Measurements from ENCODE around the gene KCNQ1OT1. TPM values are rescaled to one million over a fixed set of nuclear protein-coding genes. Genes with fewer than 3 reads are reported as not detected.

Gene KCNQ1OT1
- total RNA-seq, 2 donors from 2014 or later, result 0.52 to 1.1 TPM

- H3K36me3 Mint-ChIP-seq, result no peaks in the 10 kb centered on the region
- H3K4me1 Mint-ChIP-seq (ENCODE audit: low read depth in 2 of 2), result peaks cover 0 to 4% of the 10 kb centered on the region in 2 donors
- no peak overlapping the region for H3K27ac Mint-ChIP-seq
- ATAC-seq, result peak in 1 of 2 donors; percentile 4
- no peak overlapping the region for H3K4me3 Mint-ChIP-seq
- peak; percentile 61 for DNase-seq (ENCODE audit: low spot score)
- H3K9me3 Mint-ChIP-seq, result no peaks in the 10 kb centered on the region
- H3K27me3 Mint-ChIP-seq, result no peaks in the 10 kb centered on the region
Measured at GRCh38 chr11:2565447-2566222, 134.2 kb downstream of the KCNQ1OT1 start.

- H3K27me3 Mint-ChIP-seq, result no peaks in the 10 kb centered on the region
- no peak overlapping the region for H3K4me3 Mint-ChIP-seq
- DNase-seq (ENCODE audit: low spot score) (peak; percentile 38), ATAC-seq (no peak)
- no peaks in the 10 kb centered on the region for H3K36me3 Mint-ChIP-seq
- H3K27ac Mint-ChIP-seq, result no peak overlapping the region
- peaks cover 0 to 4% of the 10 kb centered on the region in 2 donors for H3K4me1 Mint-ChIP-seq (ENCODE audit: low read depth in 2 of 2)
- H3K9me3 Mint-ChIP-seq, result no peaks in the 10 kb centered on the region
Measured at GRCh38 chr11:2564588-2565425, 135.0 kb downstream of the KCNQ1OT1 start.

GRCh38 chr11:2564008-2564530 lies 135.7 kb downstream of the KCNQ1OT1 start:
- Mint-ChIP-seq H3K9me3 (no peaks in the 10 kb centered on the region), H3K27ac (no peak overlapping the region), H3K4me1 (ENCODE audit: low read depth in 2 of 2) (peaks cover 0 to 2% of the 10 kb centered on the region in 2 donors), H3K4me3 (no peak overlapping the region), H3K36me3 (no peaks in the 10 kb centered on the region), H3K27me3 (no peaks in the 10 kb centered on the region)
- DNase-seq (ENCODE audit: low spot score) (peak; percentile 41), ATAC-seq (no peak)

DNA sequence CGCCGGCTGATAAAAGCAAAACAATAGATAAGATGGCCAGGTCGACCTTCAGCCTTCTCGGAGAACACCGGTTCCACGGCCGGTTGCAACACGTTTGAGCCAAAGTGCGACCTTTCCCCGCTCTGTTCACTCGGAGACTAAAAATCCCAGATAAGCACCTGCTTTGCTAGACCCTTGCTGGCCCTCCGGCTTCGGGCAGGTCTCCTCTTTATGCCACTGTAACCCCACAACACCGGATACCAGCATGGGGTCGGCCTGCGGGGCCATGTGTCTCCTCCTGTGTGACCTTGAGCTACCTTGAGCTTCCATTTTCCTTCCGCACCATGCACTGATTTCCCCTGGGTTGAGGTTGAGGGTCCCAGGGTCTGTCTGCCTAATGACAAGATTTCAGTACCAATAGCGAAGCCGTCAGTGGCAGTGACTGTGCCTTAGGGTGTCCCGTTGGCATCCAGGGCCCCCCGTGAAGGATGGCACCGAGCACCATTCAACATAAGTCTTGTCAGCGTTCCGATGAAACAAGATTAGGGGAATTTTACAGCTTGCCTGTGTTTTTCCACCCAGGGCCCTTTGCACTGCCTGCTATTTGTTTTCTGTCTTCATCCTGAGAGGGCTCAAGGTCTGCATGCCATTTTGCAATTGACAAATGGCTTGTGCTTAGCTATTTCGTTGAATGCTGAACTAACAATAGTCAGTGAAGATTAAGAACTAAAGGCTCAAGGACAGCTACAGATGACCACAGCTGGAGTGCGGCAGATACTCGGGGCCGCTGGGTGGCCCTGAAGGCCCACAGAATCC lies 136.4 kb downstream of the KCNQ1OT1 start:
- H3K9me3 Mint-ChIP-seq, result no peaks in the 10 kb centered on the region
- no peak overlapping the region for H3K27ac Mint-ChIP-seq
- H3K27me3 Mint-ChIP-seq, result no peaks in the 10 kb centered on the region
- no peak overlapping the region for H3K4me3 Mint-ChIP-seq
- H3K36me3 Mint-ChIP-seq, result no peaks in the 10 kb centered on the region
- DNase-seq (ENCODE audit: low spot score) (peak; percentile 35), ATAC-seq (no peak)
- H3K4me1 Mint-ChIP-seq (ENCODE audit: low read depth in 2 of 2), result no peaks in the 10 kb centered on the region

DNA sequence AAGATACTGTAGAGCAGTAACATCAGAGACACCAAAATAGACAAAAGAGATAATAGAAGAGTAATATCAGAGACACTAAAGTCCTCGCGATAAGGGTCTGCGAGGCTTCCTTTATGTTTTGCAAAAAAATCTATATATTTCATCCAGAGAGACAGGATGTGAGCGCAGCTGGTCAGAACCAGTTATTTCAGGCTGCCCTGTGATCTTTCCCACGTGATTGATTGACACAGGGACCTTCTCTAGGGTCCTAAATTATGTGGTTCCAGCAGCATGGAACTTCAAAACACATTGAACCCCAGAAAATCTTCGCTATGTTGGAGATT lies 136.9 kb downstream of the KCNQ1OT1 start:
- ATAC-seq, result no peak
- Mint-ChIP-seq H3K27ac (no peak overlapping the region), H3K9me3 (no peaks in the 10 kb centered on the region), H3K27me3 (no peaks in the 10 kb centered on the region), H3K4me3 (no peak overlapping the region), H3K4me1 (ENCODE audit: low read depth in 2 of 2) (no peaks in the 10 kb centered on the region), H3K36me3 (no peaks in the 10 kb centered on the region)
- no peak for DNase-seq (ENCODE audit: low spot score)

- no peaks in the 10 kb centered on the region for H3K4me1 Mint-ChIP-seq (ENCODE audit: low read depth in 2 of 2)
- no peak overlapping the region for H3K4me3 Mint-ChIP-seq
Measured at GRCh38 chr11:2561696-2562581, 137.9 kb downstream of the KCNQ1OT1 start.

GRCh38 chr11:2559527-2560311 lies 140.1 kb downstream of the KCNQ1OT1 start:
- Mint-ChIP-seq H3K36me3 (no peaks in the 10 kb centered on the region), H3K4me3 (no peak overlapping the region), H3K27me3 (peaks cover 0 to 1% of the 10 kb centered on the region in 2 donors), H3K27ac (no peak overlapping the region), H3K9me3 (no peaks in the 10 kb centered on the region), H3K4me1 (ENCODE audit: low read depth in 2 of 2) (no peaks in the 10 kb centered on the region)
- DNase-seq (ENCODE audit: low spot score), result peak; percentile 49
- ATAC-seq, result no peak

More at GRCh38 chr11:2561696-2562581, 137.9 kb downstream of the KCNQ1OT1 start:
- ATAC-seq, result peak in 1 of 2 donors; percentile 29
- Mint-ChIP-seq H3K9me3 (no peaks in the 10 kb centered on the region), H3K36me3 (no peaks in the 10 kb centered on the region), H3K27ac (no peak overlapping the region), H3K27me3 (no peaks in the 10 kb centered on the region)
- DNase-seq (ENCODE audit: low spot score), result peak; percentile 56

DNA sequence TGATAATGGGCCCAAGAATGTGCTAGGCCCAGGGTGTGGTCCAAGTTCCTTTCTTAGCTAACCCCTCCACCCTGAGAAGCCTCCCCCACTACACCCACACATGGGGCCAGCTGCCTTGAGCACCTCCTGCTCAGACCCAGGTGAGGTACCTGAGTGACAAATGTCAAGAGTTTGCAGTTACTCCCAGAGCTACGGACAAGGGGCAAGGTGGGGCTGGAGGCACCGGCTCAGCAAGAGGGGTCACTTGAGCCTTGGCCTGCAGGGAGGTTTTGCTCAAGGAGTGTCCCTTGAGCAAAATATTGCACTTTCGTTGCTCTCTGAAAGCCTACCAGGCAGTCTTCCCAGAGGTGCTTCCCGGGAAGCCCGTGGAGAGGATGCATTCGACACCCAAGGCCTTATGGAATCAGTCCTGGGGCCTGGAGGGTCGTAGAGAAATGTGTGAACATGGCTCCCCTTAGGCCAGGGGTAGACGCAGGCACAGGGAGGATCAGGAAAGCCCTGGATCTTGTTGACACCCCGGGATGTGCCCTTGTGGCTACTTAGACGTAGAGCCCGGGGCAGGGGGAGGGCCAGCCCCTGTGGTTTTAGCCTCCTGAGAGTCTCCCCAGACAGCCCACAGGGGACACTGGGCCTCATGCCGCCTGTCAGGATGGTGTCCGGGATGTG lies 140.8 kb downstream of the KCNQ1OT1 start:
- DNase-seq (ENCODE audit: low spot score) (no peak), ATAC-seq (no peak)

DNA sequence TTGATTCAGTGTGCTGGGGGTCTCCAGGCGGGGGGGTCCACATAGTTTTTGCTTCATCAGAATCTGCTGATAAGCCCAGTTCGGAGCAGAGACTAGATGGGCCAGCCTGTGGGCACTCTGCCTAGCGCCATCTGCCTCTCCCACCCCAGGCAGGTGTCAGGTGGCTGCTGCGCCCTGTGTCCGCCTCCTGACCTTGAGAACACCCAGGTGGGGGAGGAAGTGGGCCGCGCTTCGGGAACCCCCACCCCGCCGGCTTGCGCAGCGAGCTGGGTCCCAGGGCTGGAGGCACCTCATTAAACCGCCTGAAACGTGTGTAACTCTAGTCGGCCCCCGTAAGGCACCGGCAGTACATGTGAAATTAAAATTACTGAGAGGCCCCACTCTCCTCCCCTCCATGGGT lies 141.4 kb downstream of the KCNQ1OT1 start:
- Mint-ChIP-seq H3K36me3 (no peaks in the 10 kb centered on the region), H3K27ac (no peak overlapping the region)
- ATAC-seq, result no peak

More for the DNA sequence above, 140.8 kb downstream of the KCNQ1OT1 start:
- H3K4me3 Mint-ChIP-seq, result no peak overlapping the region
- H3K4me1 Mint-ChIP-seq (ENCODE audit: low read depth in 2 of 2), result no peaks in the 10 kb centered on the region
- H3K27ac Mint-ChIP-seq, result no peak overlapping the region
- H3K36me3 Mint-ChIP-seq, result no peaks in the 10 kb centered on the region
- peaks cover 0 to 3% of the 10 kb centered on the region in 2 donors for H3K27me3 Mint-ChIP-seq
- H3K9me3 Mint-ChIP-seq, result no peaks in the 10 kb centered on the region

More for the DNA sequence above, 141.4 kb downstream of the KCNQ1OT1 start:
- H3K27me3 Mint-ChIP-seq, result peaks cover 0 to 3% of the 10 kb centered on the region in 2 donors
- peak; percentile 49 for DNase-seq (ENCODE audit: low spot score)
- H3K9me3 Mint-ChIP-seq, result no peaks in the 10 kb centered on the region
- no peak overlapping the region for H3K4me3 Mint-ChIP-seq
- H3K4me1 Mint-ChIP-seq (ENCODE audit: low read depth in 2 of 2), result no peaks in the 10 kb centered on the region

Measured in natural killer cell treated with Interleukin-12 subunit alpha and Interleukin-12 subunit beta and Interleukin-15 and Interleukin-18, amount 100 ng/mL, for 72 hours (primary cell).